CD4-positive, CD25-positive, alpha-beta regulatory T cell (primary cell): ENCODE measurements around the gene FOXP1. TPM values are rescaled to one million over a fixed set of nuclear protein-coding genes. Genes with fewer than 3 reads are reported as not detected.
A peak's percentile ranks its signal among the peaks of the same experiment; 100 is the strongest.

Source experiments
- ATAC-seq, 2 donors: fragments of 150-1000 bp; cut with Tn5 transposase; one replicate each; pipeline ENCODE4 v1.10.0; 2021; ENCODE audit warnings: low read depth in 2 of 2, moderate number of reproducible peaks in 2 of 2, moderate library complexity in 1 of 2
- DNase-seq, 3 donors: peaks; one replicate each; pipeline versions ENCODE4 v3.0.0 to v3.0.0-alpha.2; 2012 to 2022; ENCODE audit warnings: mixed read lengths in 1 of 3
- H3K27ac ChIP-seq: one replicate; pipeline ENCODE4 v1.7.0; 2013; ENCODE audit warnings: mild to moderate bottlenecking, low read length; ENCODE audit not compliant: insufficient read depth, poor library complexity, severe bottlenecking
- H3K27me3 ChIP-seq: one replicate; pipeline ENCODE4 v1.7.0; 2013; ENCODE audit warnings: low read length; ENCODE audit not compliant: control insufficient read depth, insufficient read depth
- H3K36me3 ChIP-seq: one replicate; pipeline ENCODE4 v1.7.0; 2013; ENCODE audit warnings: mild to moderate bottlenecking, low read length, moderate library complexity; ENCODE audit not compliant: control insufficient read depth, insufficient read depth
- H3K4me1 ChIP-seq: 2 replicates; pipeline ENCODE4 v1.7.0; 2013; ENCODE audit warnings: mild to moderate bottlenecking, low read length; ENCODE audit not compliant: insufficient read depth, control insufficient read depth, poor library complexity, severe bottlenecking
- H3K4me3 ChIP-seq: one replicate; pipeline ENCODE4 v1.7.0; 2013; ENCODE audit warnings: low read depth, mild to moderate bottlenecking, low read length, moderate library complexity
- H3K9me3 ChIP-seq, 2 experiments: 1 replicate in 1 of 2; 2 replicates in 1 of 2; pipeline ENCODE4 v1.7.0; 2013; ENCODE audit warnings: low read length in 2 of 2, mild to moderate bottlenecking in 1 of 2, moderate library complexity in 1 of 2; ENCODE audit not compliant: control insufficient read depth in 2 of 2
- H3K27ac Mint-ChIP-seq, 3 donors: one replicate each; pipeline ENCODE4 v1.8.0; 2020 to 2022; ENCODE audit warnings: mild to moderate bottlenecking in 3 of 3, mixed read lengths in 3 of 3, moderate library complexity in 2 of 3
- H3K27me3 Mint-ChIP-seq: one replicate; pipeline ENCODE4 v1.8.0; 2022; ENCODE audit warnings: mild to moderate bottlenecking, mixed read lengths
- H3K36me3 Mint-ChIP-seq: one replicate; pipeline ENCODE4 v1.8.0; 2020; ENCODE audit warnings: mixed read lengths
- H3K4me1 Mint-ChIP-seq, 4 donors: one replicate each; pipeline ENCODE4 v1.8.0; 2020 to 2022; ENCODE audit warnings: mixed read lengths in 4 of 4, mild to moderate bottlenecking in 1 of 4
- H3K4me3 Mint-ChIP-seq, 4 donors: one replicate each; pipeline ENCODE4 v1.8.0; 2020 to 2022; ENCODE audit warnings: mild to moderate bottlenecking in 4 of 4, mixed read lengths in 4 of 4, moderate library complexity in 3 of 4
- H3K9me3 Mint-ChIP-seq, 7 donors: one replicate each; pipeline ENCODE4 v1.8.0; 2020 to 2022; ENCODE audit warnings: mixed read lengths in 7 of 7, mild to moderate bottlenecking in 3 of 7, moderate library complexity in 2 of 7
- polyA plus RNA-seq, 4 donors: library from polyadenylated mRNA; unstranded; fragments of 300-500 nt; fragmentation: Illumina TruSeq; gene quantifications; one replicate each; pipeline ENCODE4 v1.2.3, GENCODE V29; 2021
- total RNA-seq: library from RNA; stranded (reverse); gene quantifications from one replicate; pipeline ENCODE4 v1.2.3, GENCODE V29; 2022

Gene FOXP1
- total and polyA plus RNA-seq, 5 donors from 2014 or later: 301 to 599 (median 346) TPM

DNA sequence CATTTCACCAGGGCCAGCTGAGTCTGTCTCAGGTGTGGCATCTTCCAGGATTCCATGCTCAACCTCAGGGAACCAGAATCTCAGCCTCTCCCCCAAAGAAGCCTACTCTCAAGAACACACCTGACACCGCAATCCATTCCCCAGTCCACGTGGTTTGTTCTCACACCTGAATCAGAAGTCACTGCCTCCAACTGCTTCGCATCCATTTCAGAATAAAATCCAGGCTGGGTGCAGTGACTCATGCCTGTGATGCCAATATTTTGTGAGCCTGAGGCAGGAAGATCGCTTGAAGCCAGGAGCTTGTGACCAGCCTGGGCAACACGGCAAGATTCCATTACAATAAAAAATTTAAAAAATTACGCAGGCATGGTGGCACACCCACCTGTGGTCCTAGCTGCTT lies 212.2 kb downstream of the FOXP1 start:
- peaks cover 29 to 85% (median 63%) of the 10 kb centered on the region in 4 donors for H3K4me1 Mint-ChIP-seq
- peak overlapping the region in 2 of 3 donors; percentile 90 to 91 for H3K27ac Mint-ChIP-seq

DNA sequence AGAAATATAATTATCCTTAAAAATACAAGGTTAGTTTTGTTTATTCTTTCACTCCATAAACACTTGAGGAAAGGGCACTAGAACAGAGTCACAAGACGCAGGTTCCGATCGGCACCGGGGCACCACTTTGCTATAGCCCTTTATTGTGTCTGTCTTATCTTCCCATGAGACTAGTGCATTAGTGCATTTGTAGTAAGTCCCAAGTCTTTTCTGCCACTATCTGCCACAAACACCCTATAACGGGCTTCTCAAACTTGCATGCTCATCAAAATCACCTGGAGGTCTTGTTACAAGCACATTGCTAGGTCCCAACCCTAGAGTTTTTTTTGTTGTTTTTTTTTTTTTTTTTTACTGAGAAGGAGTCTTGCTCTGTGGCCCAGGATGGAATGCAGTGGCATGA lies 213.1 kb downstream of the FOXP1 start:
- peaks cover 10% of the 10 kb centered on the region for H3K36me3 ChIP-seq
- no peak overlapping the region for H3K4me3 ChIP-seq
- H3K27me3 Mint-ChIP-seq: no peaks in the 10 kb centered on the region
- no peak for ATAC-seq
- H3K36me3 Mint-ChIP-seq: peaks cover 23% of the 10 kb centered on the region
- peaks cover 31 to 85% (median 67%) of the 10 kb centered on the region in 4 donors for H3K4me1 Mint-ChIP-seq
- no peaks in the 10 kb centered on the region for H3K9me3 ChIP-seq
- peak overlapping the region in 2 of 3 donors; percentile 90 to 91 for H3K27ac Mint-ChIP-seq
- H3K27me3 ChIP-seq: no peaks in the 10 kb centered on the region
- no peaks in the 10 kb centered on the region for H3K9me3 Mint-ChIP-seq
- peak overlapping the region; percentile 10 for H3K27ac ChIP-seq
- H3K4me3 Mint-ChIP-seq: peak overlapping the region in 1 of 4 donors; percentile 43
- DNase-seq: no peak
- H3K4me1 ChIP-seq: peaks cover 35% of the 10 kb centered on the region

More for the DNA sequence above, 212.2 kb downstream of the FOXP1 start:
- Mint-ChIP-seq H3K4me3 (peak overlapping the region in 2 of 4 donors; percentile 42 to 59), H3K36me3 (peaks cover 18% of the 10 kb centered on the region), H3K9me3 (no peaks in the 10 kb centered on the region), H3K27me3 (no peaks in the 10 kb centered on the region)
- H3K27ac ChIP-seq: no peak overlapping the region
- no peak for ATAC-seq
- no peaks in the 10 kb centered on the region for H3K27me3 ChIP-seq
- H3K4me1 ChIP-seq: peaks cover 35% of the 10 kb centered on the region
- no peak for DNase-seq
- H3K36me3 ChIP-seq: peaks cover 10% of the 10 kb centered on the region
- no peak overlapping the region for H3K4me3 ChIP-seq
- no peaks in the 10 kb centered on the region for H3K9me3 ChIP-seq

DNA sequence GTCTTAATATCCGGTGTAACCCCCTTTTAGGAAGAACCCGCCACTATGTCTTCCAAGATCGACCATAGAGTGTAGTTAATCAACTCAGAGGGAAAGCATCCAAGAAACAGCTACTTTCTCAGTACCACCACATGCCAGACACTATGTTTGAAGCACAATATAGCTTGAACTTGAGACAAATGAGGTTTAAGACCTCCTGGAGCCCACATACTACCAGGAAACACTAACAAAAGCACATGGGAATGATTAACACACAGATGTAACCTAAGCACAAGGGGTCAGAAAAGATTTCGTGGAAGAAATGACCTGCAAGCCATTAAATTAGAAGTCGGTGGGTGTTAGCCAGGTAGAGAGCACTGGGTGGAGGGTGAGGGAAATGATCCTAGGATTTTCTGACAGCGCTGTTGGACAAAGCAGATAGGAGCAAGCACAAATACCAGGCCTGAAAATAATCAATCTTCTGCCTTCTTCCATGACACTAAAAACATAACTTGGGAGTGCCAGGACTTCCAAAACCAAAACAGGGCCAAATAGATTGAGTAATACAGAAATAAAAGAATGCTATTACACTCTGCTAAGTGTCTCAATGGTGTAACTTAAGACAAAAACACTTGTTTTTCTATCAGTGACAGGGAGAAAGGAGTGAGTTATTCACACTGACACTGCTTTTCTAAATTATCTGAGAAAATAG lies 213.7 kb downstream of the FOXP1 start:
- ATAC-seq (no peak), DNase-seq (no peak)
- no peaks in the 10 kb centered on the region for H3K9me3 ChIP-seq
- Mint-ChIP-seq H3K4me3 (peak overlapping the region in 1 of 4 donors; percentile 52), H3K9me3 (peaks cover 0 to 3% (median 0%) of the 10 kb centered on the region in 7 donors), H3K27me3 (no peaks in the 10 kb centered on the region), H3K27ac (peak overlapping the region; percentile 88 to 91 (median 88)), H3K36me3 (peaks cover 23% of the 10 kb centered on the region), H3K4me1 (peaks cover 33 to 85% (median 68%) of the 10 kb centered on the region in 4 donors)
- H3K27me3 ChIP-seq: no peaks in the 10 kb centered on the region
- peak overlapping the region; percentile 10 for H3K27ac ChIP-seq
- H3K36me3 ChIP-seq: peaks cover 6% of the 10 kb centered on the region
- no peak overlapping the region for H3K4me3 ChIP-seq
- peaks cover 35% of the 10 kb centered on the region for H3K4me1 ChIP-seq

DNA sequence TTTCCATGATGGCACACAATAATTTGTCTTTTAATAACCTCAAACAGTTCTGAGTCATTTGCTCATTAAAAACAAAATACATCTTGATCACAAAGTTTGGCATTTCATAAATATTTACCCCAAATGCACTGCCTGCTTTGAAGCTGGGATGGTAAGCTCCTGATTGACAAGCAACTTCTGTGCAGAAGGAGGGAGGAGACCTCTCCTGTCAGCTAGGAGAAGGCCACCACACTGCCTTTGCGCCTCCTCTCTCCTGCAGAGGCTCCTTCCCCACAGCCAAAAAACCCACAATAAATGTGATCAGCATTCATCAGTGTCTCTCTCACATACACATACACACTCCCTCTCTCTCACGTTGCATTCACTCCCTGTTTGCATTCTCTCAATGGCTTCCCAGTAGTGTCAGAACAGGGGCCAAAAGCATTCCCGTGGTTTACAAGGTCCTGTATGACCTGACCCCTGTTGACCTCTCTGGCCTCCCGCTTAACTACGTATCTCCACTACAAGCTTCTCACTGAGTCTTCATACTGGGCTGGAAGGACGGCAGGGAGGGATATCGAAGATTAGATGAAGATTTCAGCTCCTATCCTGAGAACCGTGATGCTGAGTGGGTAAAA lies 216.4 kb downstream of the FOXP1 start:
- Histone ChIP-seq H3K36me3 (peaks cover 6% of the 10 kb centered on the region), H3K27me3 (no peaks in the 10 kb centered on the region), H3K4me1 (peaks cover 11% of the 10 kb centered on the region), H3K4me3 (no peak overlapping the region), H3K27ac (no peak overlapping the region), H3K9me3 (no peaks in the 10 kb centered on the region)
- no peak for DNase-seq
- Mint-ChIP-seq H3K36me3 (peaks cover 23% of the 10 kb centered on the region), H3K27ac (peak overlapping the region in 2 of 3 donors; percentile 40 to 75), H3K4me1 (peaks cover 27 to 82% (median 61%) of the 10 kb centered on the region in 4 donors), H3K4me3 (no peak overlapping the region), H3K27me3 (no peaks in the 10 kb centered on the region), H3K9me3 (peaks cover 0 to 3% (median 0%) of the 10 kb centered on the region in 7 donors)
- ATAC-seq: no peak

- peak overlapping the region; percentile 70 for H3K27ac ChIP-seq
- peaks cover 0 to 3% (median 0%) of the 10 kb centered on the region in 7 donors for H3K9me3 Mint-ChIP-seq
- no peaks in the 10 kb centered on the region for H3K9me3 ChIP-seq
- H3K27me3 ChIP-seq: no peaks in the 10 kb centered on the region
- peaks cover 53 to 89% (median 70%) of the 10 kb centered on the region in 4 donors for H3K4me1 Mint-ChIP-seq
- H3K4me3 ChIP-seq: peak overlapping the region; percentile 81
- ATAC-seq (no peak), DNase-seq (no peak)
- peaks cover 55% of the 10 kb centered on the region for H3K4me1 ChIP-seq
- no peaks in the 10 kb centered on the region for H3K27me3 Mint-ChIP-seq
- H3K36me3 Mint-ChIP-seq: peaks cover 25% of the 10 kb centered on the region
- H3K36me3 ChIP-seq: peaks cover 3% of the 10 kb centered on the region
- peak overlapping the region; percentile 57 to 91 (median 80) for H3K4me3 Mint-ChIP-seq
- H3K27ac Mint-ChIP-seq: peak overlapping the region; percentile 82 to 90 (median 89)
These were observed 222.1 kb downstream of the FOXP1 start for GRCh38 chr3:71361334-71361890.

DNA sequence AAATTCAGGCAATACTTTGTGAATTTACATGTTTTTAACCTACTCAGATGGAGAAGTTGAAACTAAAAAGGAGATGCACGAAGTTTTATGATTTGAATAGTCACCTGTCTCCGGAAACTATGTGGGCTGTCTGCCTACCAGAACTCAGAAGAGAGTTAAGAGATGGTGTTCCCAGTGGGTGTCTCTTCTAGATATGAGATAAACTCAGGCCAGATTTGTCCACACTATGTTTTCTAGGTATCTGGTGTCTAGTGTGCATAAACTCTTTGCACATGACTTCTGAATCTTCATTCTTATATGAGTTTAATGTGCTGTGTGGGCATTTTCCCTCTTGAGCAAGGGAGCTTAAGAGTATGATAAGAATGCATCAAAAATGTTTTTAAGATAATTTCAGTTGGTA lies 222.8 kb downstream of the FOXP1 start:
- Histone ChIP-seq H3K4me3 (peak overlapping the region; percentile 81), H3K36me3 (peaks cover 3% of the 10 kb centered on the region), H3K4me1 (peaks cover 62% of the 10 kb centered on the region), H3K27ac (peak overlapping the region; percentile 70), H3K27me3 (no peaks in the 10 kb centered on the region), H3K9me3 (no peaks in the 10 kb centered on the region)
- H3K36me3 Mint-ChIP-seq: peaks cover 20% of the 10 kb centered on the region
- DNase-seq (peak in 2 of 3 donors; percentile 43 to 83), ATAC-seq (peak; percentile 69 to 78)
- H3K27me3 Mint-ChIP-seq: no peaks in the 10 kb centered on the region
- H3K9me3 Mint-ChIP-seq: peaks cover 0 to 3% (median 0%) of the 10 kb centered on the region in 7 donors
- peaks cover 51 to 91% (median 69%) of the 10 kb centered on the region in 4 donors for H3K4me1 Mint-ChIP-seq
- peak overlapping the region; percentile 57 to 91 (median 80) for H3K4me3 Mint-ChIP-seq
- H3K27ac Mint-ChIP-seq: peak overlapping the region; percentile 82 to 90 (median 89)

DNA sequence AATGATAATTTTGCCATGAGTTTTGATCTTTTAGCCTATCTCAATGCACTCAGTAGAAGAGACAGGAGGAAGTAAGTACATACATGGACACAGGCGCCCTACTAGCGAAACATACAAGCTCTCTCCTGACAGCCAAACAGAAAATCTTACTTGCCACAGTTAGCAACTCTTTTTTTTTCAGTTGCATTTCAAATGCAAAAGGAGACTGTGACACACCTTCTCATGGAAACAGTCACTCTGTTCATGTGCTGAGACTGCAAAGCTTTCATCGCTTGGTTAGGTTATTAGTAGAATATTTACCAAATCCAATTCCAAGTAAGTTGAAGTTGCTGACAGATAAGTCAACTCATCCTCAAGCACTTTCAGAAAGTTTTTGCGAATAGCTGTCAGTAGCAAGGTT lies 223.3 kb downstream of the FOXP1 start:
- Histone ChIP-seq H3K4me3 (peak overlapping the region; percentile 81), H3K9me3 (no peaks in the 10 kb centered on the region), H3K27me3 (no peaks in the 10 kb centered on the region), H3K27ac (peak overlapping the region; percentile 70), H3K4me1 (peaks cover 68% of the 10 kb centered on the region), H3K36me3 (peaks cover 3% of the 10 kb centered on the region)
- DNase-seq: peak in 1 of 3 donors; percentile 74
- no peaks in the 10 kb centered on the region for H3K27me3 Mint-ChIP-seq
- peak; percentile 17 to 32 for ATAC-seq
- H3K4me3 Mint-ChIP-seq: peak overlapping the region; percentile 57 to 91 (median 80)
- H3K9me3 Mint-ChIP-seq: no peaks in the 10 kb centered on the region
- peaks cover 47 to 91% (median 70%) of the 10 kb centered on the region in 4 donors for H3K4me1 Mint-ChIP-seq
- H3K36me3 Mint-ChIP-seq: peaks cover 23% of the 10 kb centered on the region
- peak overlapping the region; percentile 82 to 90 (median 89) for H3K27ac Mint-ChIP-seq
